NOMO-1 treated with DMSO at 0.1 percent for 48 hours (cell line): Measurements from ENCODE around the gene HSPA1B.
"Not testable (repeated sequence)": the region's sequence is repeated elsewhere in the genome, so short reads cannot be mapped to it uniquely, and the experiment has no call there.

ENCODE experiments used
- DNase-seq: peaks from one replicate; lab custom pipeline; 2025; ENCODE audit not compliant: unreplicated experiment; lab: John Stamatoyannopoulos, UW

The HSPA1B gene

DNA sequence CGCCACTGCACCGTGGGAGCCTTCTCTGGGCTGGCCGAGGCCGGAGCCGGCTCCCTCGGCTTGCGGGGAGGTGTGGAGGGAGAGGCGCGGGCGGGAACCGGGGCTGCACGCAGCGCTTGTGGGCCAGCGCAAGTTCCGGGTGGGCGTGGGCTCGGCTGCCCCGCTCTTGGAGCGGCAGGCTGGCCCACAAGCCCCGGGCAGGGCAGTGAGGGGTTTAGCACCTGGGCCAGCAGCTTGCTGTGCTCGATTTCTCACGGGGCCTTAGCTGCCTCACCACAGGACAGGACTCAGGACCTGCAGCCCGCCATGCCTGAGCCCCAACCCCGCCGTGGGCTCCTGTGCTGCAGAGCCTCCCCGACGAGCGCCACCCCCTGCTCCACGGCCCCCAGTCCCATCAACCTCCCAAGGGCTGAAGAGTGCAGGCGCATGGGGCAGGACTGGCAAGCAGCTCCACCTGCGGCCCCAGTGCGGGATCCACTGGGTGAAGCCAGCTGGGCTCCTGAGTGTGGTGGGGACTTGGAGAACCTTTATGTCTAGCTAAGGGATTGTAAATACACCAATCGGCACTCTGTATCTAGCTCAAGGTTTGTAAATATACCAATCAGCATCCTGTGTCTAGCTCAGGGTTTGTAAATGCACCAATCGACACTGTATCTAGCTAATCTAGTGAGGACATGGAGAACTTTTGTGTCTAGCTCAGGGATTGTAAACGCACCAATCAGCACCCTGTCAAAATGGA is 24.6 kb downstream of the HSPA1B start:
- not testable (repeated sequence) for DNase-seq

GRCh38 chr6:31857774-31858173 is 30.2 kb downstream of the HSPA1B start:
- DNase-seq, result not testable (repeated sequence)

DNA sequence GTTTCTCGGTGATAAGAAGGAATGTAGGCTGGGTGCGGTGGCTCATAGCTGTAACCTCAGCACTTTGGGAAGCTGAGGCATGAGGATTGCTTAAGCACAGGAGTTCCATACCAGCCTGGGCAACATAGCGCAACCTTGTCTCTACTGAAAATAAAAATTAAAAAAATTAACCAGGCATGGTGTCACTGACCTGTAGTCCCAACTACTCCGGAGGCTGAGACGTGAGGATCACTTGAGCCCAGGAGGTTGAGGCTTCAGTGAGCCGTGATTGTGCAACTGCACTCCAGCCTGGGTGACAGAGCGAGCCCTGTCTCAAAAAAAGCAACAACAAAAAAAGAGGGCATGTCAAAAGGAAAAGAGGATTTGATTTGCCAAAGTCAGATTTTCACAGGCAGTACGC is 31.2 kb downstream of the HSPA1B start:
- no peak for DNase-seq

DNA sequence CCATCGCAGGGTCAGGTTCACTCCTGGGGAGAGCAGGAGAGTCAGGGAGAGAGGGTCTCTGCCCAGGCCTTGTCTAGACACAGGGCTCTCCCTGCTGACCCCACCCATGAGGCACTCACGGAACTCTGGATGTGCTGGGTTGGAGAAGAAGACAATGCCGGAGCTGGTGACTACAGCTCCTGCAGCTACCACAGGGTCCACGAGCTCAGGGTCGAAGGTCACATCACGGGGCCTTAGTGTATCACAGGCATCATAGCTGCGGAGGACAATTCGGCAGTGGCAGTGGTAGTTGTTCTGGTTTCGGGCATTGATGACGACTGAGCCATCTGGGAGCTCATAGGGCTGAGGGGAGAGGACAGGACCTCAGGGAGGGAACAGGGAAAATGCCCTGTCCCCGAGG is 32.4 kb downstream of the HSPA1B start:
- no peak for DNase-seq

DNA sequence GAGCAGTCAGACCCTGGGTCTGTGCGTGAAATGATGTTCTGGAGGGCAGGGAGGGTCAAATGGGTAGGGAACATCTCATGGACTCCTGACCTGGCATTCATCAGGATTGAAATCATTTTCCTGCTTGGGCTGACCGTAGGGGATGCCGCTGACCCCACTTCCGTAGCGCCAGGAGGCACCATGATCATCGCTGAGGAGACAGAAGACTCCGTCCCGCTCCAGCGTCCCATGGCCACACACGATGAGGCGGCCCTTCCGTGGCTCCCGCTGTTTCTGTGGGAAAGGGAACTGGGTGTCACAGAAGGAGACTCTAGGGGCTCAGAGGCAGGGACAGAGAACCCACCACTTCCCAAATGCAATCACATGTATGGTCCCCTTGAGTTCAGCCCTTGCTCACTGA is 32.8 kb downstream of the HSPA1B start:
- no peak for DNase-seq

DNA sequence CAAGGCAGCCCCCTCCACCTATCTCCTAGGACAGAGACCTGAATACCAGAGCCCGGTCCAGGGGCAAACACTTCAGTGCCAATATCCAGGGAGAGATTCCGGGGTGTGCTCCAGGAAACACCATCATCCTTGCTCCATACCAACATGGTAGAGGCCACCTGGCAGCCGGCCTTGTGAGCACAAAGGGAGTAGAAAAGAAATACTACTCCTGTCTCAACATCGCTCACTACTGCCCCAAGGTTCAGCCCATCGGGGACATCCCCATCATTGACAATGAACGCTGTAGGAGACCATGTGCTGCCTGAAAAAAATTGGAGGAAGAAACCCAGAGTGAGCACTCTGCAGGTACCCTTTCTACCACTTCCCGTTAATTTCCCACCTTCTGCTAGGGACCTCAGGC is 33.6 kb downstream of the HSPA1B start:
- DNase-seq, result no peak

DNA sequence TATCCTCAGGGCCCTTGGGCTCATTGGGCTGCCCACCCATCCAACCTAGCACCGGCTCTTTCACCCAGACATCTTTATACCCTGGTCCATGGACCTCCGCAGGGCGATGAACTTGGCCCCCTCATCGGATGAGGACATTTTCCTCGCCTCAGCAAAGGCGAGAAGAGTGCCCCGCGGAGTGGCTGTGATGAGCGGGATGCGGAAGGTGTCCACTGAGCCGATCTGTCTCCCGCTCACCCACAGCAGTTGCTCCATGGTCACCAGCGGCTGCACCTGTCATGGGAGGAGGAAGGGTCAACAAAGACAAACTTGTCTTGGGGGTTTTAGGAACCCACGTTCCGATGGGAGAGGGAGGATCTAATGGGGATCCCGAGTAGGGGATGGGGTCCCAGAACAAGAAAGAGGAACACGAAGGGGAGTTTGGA is 34.4 kb downstream of the HSPA1B start:
- no peak for DNase-seq

DNA sequence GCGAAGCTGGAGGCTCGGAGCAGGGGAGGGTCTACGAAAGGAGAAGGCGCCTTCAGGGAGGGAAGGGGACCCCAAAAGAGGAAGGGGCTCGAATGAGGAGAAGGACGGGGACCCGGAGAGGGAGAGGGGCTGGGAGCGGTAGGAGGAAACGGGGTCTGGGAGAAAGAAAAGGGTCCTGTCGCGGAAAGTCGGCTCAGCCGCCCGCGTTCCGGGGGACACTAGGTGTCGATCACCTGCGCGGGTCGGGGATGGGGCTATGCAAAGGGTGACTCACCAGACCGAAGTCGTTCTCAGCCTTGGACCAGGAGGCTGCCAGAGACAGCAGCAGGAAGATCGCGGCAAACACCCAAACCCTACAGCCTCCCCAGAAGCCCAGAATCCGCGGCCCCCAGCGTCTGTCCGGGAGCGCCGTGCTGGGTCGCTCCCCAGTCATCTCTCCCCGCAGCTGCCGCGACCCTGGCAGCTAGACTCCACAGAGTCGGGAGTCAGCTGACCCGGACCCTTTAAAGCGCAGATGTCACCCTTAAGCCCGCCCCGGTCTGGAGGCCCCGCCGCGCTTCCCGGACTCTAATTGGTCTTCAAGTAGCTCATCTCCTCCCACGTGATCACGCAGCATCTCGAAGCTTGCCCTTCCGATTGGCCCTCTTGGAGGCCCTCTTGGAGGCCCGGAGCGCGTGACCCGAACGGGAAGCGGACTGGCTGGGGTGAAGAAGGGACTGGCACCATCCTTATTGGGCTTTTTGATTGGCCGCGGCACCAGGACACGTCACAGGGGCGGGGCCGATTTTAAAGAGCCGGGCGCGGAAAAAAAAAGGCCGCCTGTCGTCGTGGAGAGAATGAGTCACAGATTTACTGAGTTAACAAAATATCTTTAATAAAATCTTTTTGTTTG is 35.1 kb downstream of the HSPA1B start, which contains the start of gene NEU1:
Gene NEU1 (minus strand): TSS at position 478 of the 892 bp plus-strand sequence. CDS start 45 bp downstream, at position 433.
- peak; percentile 100 for DNase-seq

DNA sequence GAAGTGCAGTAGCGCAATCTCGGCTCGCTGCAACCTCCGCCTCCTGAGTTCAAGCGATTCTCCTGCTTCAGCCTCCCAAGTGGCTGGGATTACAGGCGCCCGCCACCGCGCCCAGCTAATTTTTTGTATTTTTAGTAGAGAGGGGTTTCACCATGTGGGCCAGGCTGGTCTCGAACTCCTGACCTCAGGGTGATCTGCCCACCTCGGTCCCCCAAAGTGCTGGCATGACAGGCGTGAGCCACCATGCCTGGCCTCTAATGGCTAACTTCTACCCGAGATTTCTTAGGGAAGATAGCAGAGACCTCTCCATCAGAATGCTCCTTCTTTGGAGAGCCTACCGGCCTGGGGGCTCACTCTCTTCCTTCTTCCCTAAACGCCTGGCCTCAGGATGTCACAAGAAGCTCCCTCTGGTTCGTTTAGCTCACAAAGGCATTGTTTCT is 36.6 kb downstream of the HSPA1B start:
- DNase-seq, result not testable (repeated sequence)

- no peak for DNase-seq
Observed at GRCh38 chr6:31864818-31865204, 37.3 kb downstream of the HSPA1B start.

DNA sequence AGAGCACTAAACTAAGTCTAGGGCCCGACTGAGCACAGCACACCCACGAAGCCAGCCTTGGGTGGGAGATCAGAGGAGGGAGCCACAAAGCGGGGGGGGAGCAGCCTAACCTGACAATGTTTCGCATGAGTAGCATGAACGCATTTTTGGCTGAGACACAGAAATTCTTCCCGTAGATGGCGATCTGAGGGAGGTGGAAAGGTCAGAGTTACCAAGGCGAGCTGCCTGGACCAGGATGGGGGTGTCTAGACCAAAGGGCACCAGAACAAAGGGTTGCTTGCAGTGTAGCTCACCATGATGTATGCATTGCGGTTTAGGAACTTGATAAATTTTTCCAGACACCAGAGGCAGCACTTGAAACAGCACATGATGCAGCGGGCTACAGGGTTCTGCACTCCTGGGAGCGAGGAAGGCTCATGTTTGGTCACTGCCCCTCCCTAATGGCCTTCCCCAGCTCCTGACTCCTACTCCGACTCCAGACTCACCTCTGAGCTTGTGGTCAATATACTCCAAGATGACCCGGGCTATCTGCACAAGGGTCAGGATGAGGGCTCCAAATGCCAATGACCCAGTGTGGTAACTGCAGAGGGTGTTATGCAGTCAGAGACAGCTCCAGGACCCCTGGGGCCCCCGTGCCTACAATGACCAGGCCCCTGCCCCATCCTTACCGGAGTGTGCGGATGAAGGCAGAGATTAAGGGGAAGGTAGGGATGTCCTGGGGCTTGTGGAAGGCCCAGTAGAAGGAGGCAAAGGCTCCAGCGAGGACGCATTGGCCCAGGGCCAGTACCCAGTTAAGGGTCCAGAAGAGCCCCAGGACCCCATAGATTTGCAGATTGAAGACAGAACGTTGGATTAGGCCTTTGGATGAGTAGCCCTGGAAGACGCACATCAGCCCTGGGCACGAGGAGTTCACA is 37.9 kb downstream of the HSPA1B start:
- DNase-seq, result no peak

GRCh38 chr6:31868658-31868971 is 41.1 kb downstream of the HSPA1B start:
- DNase-seq, result not testable (repeated sequence)

GRCh38 chr6:31869343-31869742 is 41.8 kb downstream of the HSPA1B start:
- no peak for DNase-seq

- DNase-seq, result no peak
Observed at GRCh38 chr6:31870385-31870921, 42.9 kb downstream of the HSPA1B start.

- DNase-seq, result no peak
Observed at GRCh38 chr6:31871046-31871659, 43.6 kb downstream of the HSPA1B start.

- DNase-seq, result no peak
Observed at GRCh38 chr6:31874084-31874670, 46.6 kb downstream of the HSPA1B start.

- no peak for DNase-seq
Observed at GRCh38 chr6:31874836-31875572, 47.5 kb downstream of the HSPA1B start.

GRCh38 chr6:31875877-31876276 is 48.3 kb downstream of the HSPA1B start:
- DNase-seq, result no peak

DNA sequence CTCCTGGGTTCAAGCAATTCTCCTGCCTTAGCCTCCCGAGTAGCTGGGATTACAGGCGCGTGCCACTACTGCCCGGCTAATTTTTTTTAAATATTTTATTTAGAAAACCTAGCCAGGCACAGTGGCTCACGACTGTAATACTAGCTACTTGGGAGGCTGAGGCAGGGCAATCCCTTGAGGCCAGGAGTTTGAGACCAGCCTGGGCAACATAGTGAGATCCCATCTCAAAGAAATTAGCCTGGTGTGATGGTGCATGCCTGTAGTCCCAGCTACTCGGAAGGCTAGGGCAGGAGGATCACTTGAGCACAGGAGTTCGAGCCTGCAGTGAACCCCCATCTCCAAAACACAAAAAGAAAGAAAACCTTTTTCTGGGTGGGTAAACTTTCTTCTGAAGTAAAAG is 48.8 kb downstream of the HSPA1B start:
- DNase-seq, result no peak
